C4-2B (cell line): ENCODE results near the gene C1orf159.

Experiments
- H3K27ac ChIP-seq: fragments of 450-650 bp; 2 replicates; pipeline ENCODE4 v1.5.1; 2017
- ZFX ChIP-seq: fragments of 450-650 bp; IDR thresholded peaks from 2 replicates; pipeline ENCODE4 v1.6.1; 2017
- TF ChIP-seq, protein P1 (sequence below): fragments of 450-650 bp; conservative IDR thresholded peaks from 2 replicates; pipeline ENCODE4 v1.5.1; 2017; ENCODE audit warnings: mild to moderate bottlenecking

Gene C1orf159

DNA sequence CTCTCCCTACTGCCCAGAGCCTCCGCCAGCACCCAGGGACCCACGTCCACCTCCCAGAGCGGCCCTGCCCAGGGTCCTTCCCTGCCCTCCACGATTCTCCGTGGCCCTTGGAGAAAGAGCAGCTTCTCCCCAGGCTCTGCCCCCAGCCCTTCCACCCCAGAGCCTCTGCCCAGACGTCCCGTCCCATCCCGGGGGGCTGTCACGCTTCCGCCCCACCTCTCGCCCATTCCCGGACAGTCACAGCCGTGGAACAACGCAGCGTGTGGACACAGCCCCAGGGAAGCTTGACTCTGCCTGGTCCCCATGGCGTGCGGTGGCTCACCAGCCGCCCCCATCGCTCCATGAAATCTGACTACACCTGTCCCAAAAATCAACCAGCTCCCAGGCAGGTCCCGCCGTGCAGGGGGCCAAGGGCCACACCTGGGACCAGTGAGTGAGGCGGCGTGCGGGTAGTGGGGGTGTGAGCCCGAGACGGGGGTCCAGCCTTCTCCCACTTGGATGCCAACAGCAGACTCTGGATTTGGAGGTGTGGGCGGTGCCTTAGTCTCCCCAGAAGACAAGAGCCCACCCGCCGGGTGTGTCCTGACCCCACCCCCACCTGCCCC, 45.3 kb upstream of the C1orf159 start:
- TF ChIP-seq, protein P1, sequence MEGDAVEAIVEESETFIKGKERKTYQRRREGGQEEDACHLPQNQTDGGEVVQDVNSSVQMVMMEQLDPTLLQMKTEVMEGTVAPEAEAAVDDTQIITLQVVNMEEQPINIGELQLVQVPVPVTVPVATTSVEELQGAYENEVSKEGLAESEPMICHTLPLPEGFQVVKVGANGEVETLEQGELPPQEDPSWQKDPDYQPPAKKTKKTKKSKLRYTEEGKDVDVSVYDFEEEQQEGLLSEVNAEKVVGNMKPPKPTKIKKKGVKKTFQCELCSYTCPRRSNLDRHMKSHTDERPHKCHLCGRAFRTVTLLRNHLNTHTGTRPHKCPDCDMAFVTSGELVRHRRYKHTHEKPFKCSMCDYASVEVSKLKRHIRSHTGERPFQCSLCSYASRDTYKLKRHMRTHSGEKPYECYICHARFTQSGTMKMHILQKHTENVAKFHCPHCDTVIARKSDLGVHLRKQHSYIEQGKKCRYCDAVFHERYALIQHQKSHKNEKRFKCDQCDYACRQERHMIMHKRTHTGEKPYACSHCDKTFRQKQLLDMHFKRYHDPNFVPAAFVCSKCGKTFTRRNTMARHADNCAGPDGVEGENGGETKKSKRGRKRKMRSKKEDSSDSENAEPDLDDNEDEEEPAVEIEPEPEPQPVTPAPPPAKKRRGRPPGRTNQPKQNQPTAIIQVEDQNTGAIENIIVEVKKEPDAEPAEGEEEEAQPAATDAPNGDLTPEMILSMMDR: no peak
- TF ChIP-seq ZFX: no peak
- H3K27ac ChIP-seq: no peak overlapping the region

DNA sequence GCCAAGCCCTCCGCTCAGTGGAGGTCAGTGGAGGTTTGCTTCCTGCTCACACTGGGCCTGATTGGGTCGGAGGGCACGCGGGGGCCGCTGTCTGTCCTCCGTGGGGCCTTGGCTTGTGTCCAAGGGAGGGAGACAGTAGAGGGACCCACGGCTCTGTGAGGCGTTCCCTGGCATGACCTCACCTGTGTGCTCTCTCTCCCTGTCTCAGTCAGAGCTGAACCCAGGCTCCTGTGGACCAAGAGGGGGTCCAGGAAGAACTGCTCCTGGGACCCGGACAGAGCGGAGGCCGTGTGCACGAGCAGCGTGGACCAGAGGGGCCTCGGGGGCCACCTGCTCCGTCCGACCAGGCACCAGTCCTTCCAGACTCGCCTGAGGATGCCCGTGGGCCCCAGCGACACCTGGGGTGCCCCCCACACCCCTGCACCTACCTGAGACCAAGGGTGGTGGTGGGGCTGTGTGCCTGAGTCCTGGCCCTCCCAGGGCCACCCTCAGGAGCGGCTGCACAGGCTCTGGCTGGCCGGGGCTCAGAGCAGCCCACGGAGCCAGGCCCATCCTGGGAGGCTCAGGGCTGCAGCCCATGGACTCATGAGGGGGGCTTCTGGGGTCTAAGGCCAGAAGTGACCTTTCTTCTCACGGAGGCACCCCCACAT, 44.5 kb upstream of the C1orf159 start:
- TF ChIP-seq, protein P1: no peak
- no peak for TF ChIP-seq ZFX
- H3K27ac ChIP-seq: no peak overlapping the region

DNA sequence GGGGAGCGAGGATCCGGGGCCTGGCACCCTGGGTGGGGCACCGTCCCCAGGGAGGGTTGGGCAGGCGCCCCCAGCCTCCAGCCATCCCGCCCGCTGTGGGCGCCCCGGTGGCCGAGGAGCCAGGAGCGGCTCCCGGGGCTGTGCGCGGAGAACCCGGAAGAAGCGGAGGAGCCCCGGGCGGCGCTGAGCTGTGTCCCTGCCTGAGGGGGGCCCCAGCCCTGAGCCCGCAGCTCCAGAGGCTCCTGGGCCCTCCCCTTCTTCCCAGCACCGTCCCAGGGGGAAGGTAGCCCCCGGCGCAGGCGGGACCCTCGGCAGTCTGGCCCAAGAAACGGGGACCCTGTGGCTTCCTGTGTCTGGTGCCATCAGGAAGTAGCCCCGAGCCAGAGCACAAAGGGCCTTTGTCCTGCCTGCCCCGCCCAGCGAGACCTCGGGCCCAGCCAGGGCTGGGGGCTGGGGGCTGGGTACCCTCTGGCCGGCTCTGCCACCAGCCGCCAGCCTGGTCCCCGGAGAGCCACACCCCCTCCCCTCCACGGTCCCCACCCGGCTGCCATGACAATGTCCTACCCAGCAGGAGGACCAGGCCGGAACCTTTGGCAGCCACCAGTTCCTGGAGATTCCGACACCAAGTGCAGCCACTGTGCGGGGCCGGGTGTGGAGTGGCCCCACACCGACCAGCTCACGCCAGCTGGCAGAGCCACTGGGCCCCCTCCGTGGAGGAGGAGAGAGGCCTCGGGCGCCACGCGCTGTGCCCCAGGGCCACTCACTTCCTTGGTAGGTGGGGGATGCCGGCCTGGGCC, 42.2 kb upstream of the C1orf159 start:
- TF ChIP-seq, protein P1: no peak
- TF ChIP-seq ZFX: no peak
- H3K27ac ChIP-seq: peak overlapping the region; percentile 70

DNA sequence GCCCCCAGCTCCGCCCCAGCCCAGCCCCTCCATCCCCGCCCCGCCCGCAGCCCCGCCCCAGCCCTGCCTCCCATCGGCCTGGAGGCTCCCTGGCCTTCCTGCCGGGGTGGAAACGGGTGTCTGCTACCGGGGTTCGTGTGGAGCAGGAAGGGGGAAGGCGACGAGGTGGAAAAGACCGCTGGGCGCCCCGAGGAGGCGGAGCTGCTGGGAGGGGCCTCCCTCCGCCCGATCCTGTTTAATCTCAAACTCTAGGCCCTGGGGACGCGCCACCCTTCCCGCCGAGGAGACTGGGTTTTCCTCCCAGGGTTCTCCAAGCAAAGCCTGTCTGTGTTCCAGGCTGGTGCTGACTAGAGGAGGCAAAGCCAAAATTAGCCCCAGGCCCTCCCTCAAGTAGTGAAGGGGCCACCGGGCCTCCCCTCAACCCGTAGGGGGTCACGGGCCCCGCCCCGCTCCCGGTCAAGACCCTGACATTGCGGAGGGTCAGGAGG, 41.6 kb upstream of the C1orf159 start:
- H3K27ac ChIP-seq: peak overlapping the region; percentile 70
- TF ChIP-seq ZFX: no peak
- TF ChIP-seq, protein P1: no peak

DNA sequence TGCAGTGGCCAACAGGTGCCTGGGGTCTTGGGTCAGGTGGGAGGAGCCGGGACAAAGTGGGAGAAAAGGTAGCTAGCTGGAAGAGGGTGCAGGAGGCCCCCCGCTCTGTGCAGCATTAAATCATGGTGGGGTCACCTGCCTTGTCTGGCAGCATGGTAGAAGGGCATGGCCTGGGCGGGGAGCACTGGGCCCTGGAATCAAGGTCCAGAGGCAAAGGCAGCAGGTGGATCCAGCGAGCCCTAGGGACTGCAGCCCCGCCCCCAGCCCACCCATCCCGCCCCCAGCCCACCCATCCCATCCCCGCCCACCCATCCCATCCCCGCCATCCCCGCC, 41.1 kb upstream of the C1orf159 start:
- TF ChIP-seq, protein P1: no peak
- TF ChIP-seq ZFX: no peak
- no peak overlapping the region for H3K27ac ChIP-seq

DNA sequence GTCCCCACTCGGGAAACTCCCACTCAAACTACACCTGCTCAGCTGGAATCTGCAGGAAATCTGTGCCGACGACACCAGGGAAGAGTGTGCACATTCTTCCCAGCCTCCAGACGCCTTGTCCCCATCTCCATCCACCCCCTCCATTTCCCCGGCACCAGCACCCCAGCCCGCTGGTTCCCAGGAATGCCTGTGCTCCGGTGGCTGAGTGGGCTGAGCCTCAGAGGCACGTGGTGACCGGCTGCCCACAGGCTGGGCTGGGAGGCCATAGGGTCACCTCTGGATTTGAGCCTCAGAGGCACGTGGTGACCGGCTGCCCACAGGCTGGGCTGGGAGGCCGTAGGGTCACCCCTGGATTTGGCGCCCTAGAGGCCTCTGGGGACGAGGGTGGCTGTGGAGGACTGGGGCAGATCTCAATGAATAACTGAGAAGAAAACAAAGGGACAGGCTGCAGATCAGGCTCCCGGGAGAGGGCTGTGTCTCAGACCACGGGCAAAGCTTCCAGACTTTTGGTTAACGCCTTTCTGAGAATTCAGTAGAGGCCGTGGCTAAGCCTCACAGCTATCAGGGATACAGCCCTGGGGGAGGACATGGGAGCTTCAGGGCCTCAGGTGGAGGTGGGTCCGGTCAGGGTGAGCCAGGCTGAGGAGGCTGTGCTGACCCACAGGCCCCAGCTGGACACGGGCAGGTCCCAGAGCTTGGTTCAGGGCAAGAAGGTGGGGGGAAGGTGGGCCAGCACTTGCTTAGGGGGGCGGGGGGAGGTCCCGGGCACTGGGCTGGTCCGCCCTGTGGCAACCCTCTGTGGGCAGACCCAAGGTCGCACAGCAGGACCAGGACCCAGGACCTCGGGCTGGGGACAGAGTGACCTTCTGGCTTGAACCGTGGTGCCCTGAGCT, 40.5 kb upstream of the C1orf159 start:
- H3K27ac ChIP-seq: no peak overlapping the region
- TF ChIP-seq ZFX: no peak
- TF ChIP-seq, protein P1: no peak
